ENCODE data around the gene CADM1. TPM values are rescaled to one million over a fixed set of nuclear protein-coding genes. Genes with fewer than 3 reads are reported as not detected.

CADM1 gene
- total RNA-seq, 1 experiment from 2014 or later, result 534 TPM

DNA sequence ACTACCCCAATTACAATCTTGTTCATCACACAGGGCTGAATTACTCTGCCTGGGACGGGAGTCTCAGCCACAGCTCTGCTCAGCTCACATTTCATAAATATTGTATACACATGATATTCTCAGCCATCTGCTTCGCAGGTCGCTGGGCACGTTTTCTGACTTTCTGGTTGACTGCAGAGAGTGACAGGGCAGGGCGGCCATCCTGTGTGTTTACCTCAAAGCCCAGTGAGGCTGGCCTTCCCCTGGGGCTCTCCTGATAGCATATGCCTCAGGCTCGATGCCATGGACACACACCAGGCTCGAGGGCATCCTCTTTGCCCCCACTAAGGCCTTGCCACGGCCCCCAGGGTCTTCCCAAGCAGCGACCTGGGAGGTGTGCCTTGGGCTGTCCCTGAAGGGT is 345.0 kb downstream of the CADM1 start:
- no peaks in the 10 kb centered on the region for H3K4me1 ChIP-seq
- H3K36me3 ChIP-seq (ENCODE audit: control insufficient read depth, insufficient read depth, low read length), result no peaks in the 10 kb centered on the region
- Mint-ChIP-seq H3K4me3 (ENCODE audit: unreplicated experiment) (no peak overlapping the region), H3K27me3 (ENCODE audit: insufficient read depth, unreplicated experiment) (peaks cover 12% of the 10 kb centered on the region), H3K27ac (ENCODE audit: unreplicated experiment) (no peak overlapping the region), H3K9me3 (ENCODE audit: unreplicated experiment) (no peaks in the 10 kb centered on the region), H3K36me3 (ENCODE audit: insufficient read depth, unreplicated experiment) (no peaks in the 10 kb centered on the region), H3K4me1 (ENCODE audit: low read depth, unreplicated experiment) (peaks cover 6% of the 10 kb centered on the region)
- 0 out of 2 replicates have a peak, but pooled peaks cover 3% of the 10 kb centered on the region for H3K9me3 ChIP-seq
- peak in 1 of 2 experiments; percentile 25 for DNase-seq
- H3K27me3 ChIP-seq (replicated peaks; ENCODE audit: control insufficient read depth, insufficient read depth, low read length), result peaks cover 2% of the 10 kb centered on the region; the same call in 1 of the 2 replicates
- ChIA-PET POLR2A (no interaction called here), CTCF (no interaction called here)
- H3K4me3 ChIP-seq (ENCODE audit: low read depth, low read length), result no peak overlapping the region
- TF ChIP-seq CTCF (IDR thresholded peaks at IDR 0.05; ENCODE audit: insufficient read depth in 1 of 2, low read depth in 1 of 2, low read length in 1 of 2, severe bottlenecking in 1 of 2, unreplicated experiment in 1 of 2), result no peak
- intact Hi-C loops (cut with micrococcal nuclease; ENCODE audit: unreplicated experiment), result no loop called here
- BruUV-seq (replicated peaks), result no TSS peak

GRCh38 chr11:115158053-115158452 is 346.2 kb downstream of the CADM1 start:
- intact Hi-C loops (cut with micrococcal nuclease; ENCODE audit: unreplicated experiment), result no loop called here
- H3K36me3 Mint-ChIP-seq (ENCODE audit: insufficient read depth, unreplicated experiment), result no peaks in the 10 kb centered on the region
- Histone ChIP-seq H3K9me3 (peaks cover 3% of the 10 kb centered on the region; the same call in 1 of the 2 replicates), H3K27me3 (replicated peaks; ENCODE audit: control insufficient read depth, insufficient read depth, low read length) (peaks cover 2% of the 10 kb centered on the region; the same call in 1 of the 2 replicates), H3K4me3 (ENCODE audit: low read depth, low read length) (no peak overlapping the region), H3K36me3 (ENCODE audit: control insufficient read depth, insufficient read depth, low read length) (no peaks in the 10 kb centered on the region), H3K4me1 (no peaks in the 10 kb centered on the region)
- POLR2A ChIA-PET, result no interaction called here
- BruUV-seq (replicated peaks), result no TSS peak
- TF ChIP-seq CTCF (IDR thresholded peaks at IDR 0.05; ENCODE audit: insufficient read depth in 1 of 2, low read depth in 1 of 2, low read length in 1 of 2, severe bottlenecking in 1 of 2, unreplicated experiment in 1 of 2), result no peak
- DNase-seq, result no peak
- CTCF ChIA-PET, result no interaction called here
- H3K9me3 Mint-ChIP-seq (ENCODE audit: unreplicated experiment), result no peaks in the 10 kb centered on the region
- no peak overlapping the region for H3K4me3 Mint-ChIP-seq (ENCODE audit: unreplicated experiment)
- no peak overlapping the region for H3K27ac Mint-ChIP-seq (ENCODE audit: unreplicated experiment)
- peaks cover 6% of the 10 kb centered on the region for H3K4me1 Mint-ChIP-seq (ENCODE audit: low read depth, unreplicated experiment)
- H3K27me3 Mint-ChIP-seq (ENCODE audit: insufficient read depth, unreplicated experiment), result peaks cover 12% of the 10 kb centered on the region

GRCh38 chr11:115157247-115157646 is 347.0 kb downstream of the CADM1 start:
- no peak overlapping the region for H3K27ac Mint-ChIP-seq (ENCODE audit: unreplicated experiment)

More at GRCh38 chr11:115157247-115157646, 347.0 kb downstream of the CADM1 start:
- Histone ChIP-seq H3K36me3 (ENCODE audit: control insufficient read depth, insufficient read depth, low read length) (no peaks in the 10 kb centered on the region), H3K4me1 (no peaks in the 10 kb centered on the region), H3K9me3 (peaks cover 3% of the 10 kb centered on the region; the same call in 1 of the 2 replicates), H3K27me3 (replicated peaks; ENCODE audit: control insufficient read depth, insufficient read depth, low read length) (peaks cover 2% of the 10 kb centered on the region; the same call in 1 of the 2 replicates), H3K4me3 (ENCODE audit: low read depth, low read length) (no peak overlapping the region)
- H3K27me3 Mint-ChIP-seq (ENCODE audit: insufficient read depth, unreplicated experiment), result peaks cover 12% of the 10 kb centered on the region
- DNase-seq, result no peak
- H3K4me1 Mint-ChIP-seq (ENCODE audit: low read depth, unreplicated experiment), result peaks cover 6% of the 10 kb centered on the region
- no TSS peak for BruUV-seq (replicated peaks)
- no peaks in the 10 kb centered on the region for H3K36me3 Mint-ChIP-seq (ENCODE audit: insufficient read depth, unreplicated experiment)
- no peaks in the 10 kb centered on the region for H3K9me3 Mint-ChIP-seq (ENCODE audit: unreplicated experiment)
- ChIA-PET CTCF (no interaction called here), POLR2A (no interaction called here)
- H3K4me3 Mint-ChIP-seq (ENCODE audit: unreplicated experiment), result no peak overlapping the region
- no peak for TF ChIP-seq CTCF (IDR thresholded peaks at IDR 0.05; ENCODE audit: insufficient read depth in 1 of 2, low read depth in 1 of 2, low read length in 1 of 2, severe bottlenecking in 1 of 2, unreplicated experiment in 1 of 2)
- intact Hi-C loops (cut with micrococcal nuclease; ENCODE audit: unreplicated experiment), result no loop called here

Measured in Caco-2 (cell line).